Osteocyte (in vitro differentiated cells): Measurements from ENCODE around the gene TTC39B. TPM values are rescaled to one million over a fixed set of nuclear protein-coding genes. Genes with fewer than 3 reads are reported as not detected.

Experiments used
- DNase-seq: peaks from one replicate; pipeline ENCODE4 v3.0.0; 2021; ENCODE audit warnings: mixed read lengths; ENCODE audit not compliant: unreplicated experiment; ENCODE audit errors: extremely low spot score
- H3K27ac Mint-ChIP-seq: one replicate; pipeline ENCODE4 v1.8.0; 2021; ENCODE audit warnings: mild to moderate bottlenecking, mixed read lengths; ENCODE audit not compliant: unreplicated experiment
- H3K27me3 Mint-ChIP-seq: one replicate; pipeline ENCODE4 v1.8.0; 2021; ENCODE audit warnings: mixed read lengths; ENCODE audit not compliant: unreplicated experiment
- H3K36me3 Mint-ChIP-seq: one replicate; pipeline ENCODE4 v1.8.0; 2021; ENCODE audit warnings: mixed read lengths; ENCODE audit not compliant: unreplicated experiment
- H3K4me1 Mint-ChIP-seq: one replicate; pipeline ENCODE4 v1.8.0; 2021; ENCODE audit warnings: mixed read lengths; ENCODE audit not compliant: unreplicated experiment
- H3K4me3 Mint-ChIP-seq: one replicate; pipeline ENCODE4 v1.8.0; 2021; ENCODE audit warnings: mild to moderate bottlenecking, moderate library complexity, mixed read lengths; ENCODE audit not compliant: unreplicated experiment
- H3K9me3 Mint-ChIP-seq: one replicate; pipeline ENCODE4 v1.8.0; 2021; ENCODE audit warnings: mixed read lengths; ENCODE audit not compliant: unreplicated experiment
- total RNA-seq: library from RNA; stranded (reverse); gene quantifications from 2 replicates; pipeline ENCODE4 v1.2.1, GENCODE V29; 2021
- TF ChIP-seq, protein P1 (sequence below): fragments of 200-600 bp; sonication (generic); IDR thresholded peaks from 2 replicates; pipeline ENCODE4 v1.5.0; 2021; ENCODE audit warnings: antibody characterized with exemption, mild to moderate bottlenecking, moderate library complexity

Gene TTC39B
- total RNA-seq, 1 donor from 2014 or later = 25.5 TPM

DNA sequence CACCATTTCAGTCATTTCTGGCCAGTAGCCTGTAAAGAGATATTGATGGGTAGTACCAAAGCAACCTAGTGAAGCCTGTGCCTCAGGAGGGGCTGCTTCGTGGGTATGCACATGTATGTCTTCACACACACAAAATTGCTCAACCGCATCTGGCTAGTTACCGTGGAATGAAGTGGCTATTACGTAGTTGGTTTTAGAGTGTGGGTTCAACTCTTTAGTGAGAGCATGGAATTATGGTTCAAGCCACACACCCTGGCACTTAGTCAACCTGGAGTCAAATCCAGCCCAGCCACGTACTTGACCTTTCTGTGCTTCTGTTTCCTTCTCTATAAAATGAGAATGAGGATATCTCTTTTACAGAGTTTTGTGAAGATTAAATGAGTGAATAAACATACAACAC lies 174.9 kb downstream of the TTC39B start:
- Mint-ChIP-seq H3K27me3 (peaks cover 34% of the 10 kb centered on the region), H3K4me1 (peaks cover 7% of the 10 kb centered on the region), H3K4me3 (no peak overlapping the region), H3K9me3 (no peaks in the 10 kb centered on the region), H3K27ac (no peak overlapping the region), H3K36me3 (no peaks in the 10 kb centered on the region)
- TF ChIP-seq, protein P1, sequence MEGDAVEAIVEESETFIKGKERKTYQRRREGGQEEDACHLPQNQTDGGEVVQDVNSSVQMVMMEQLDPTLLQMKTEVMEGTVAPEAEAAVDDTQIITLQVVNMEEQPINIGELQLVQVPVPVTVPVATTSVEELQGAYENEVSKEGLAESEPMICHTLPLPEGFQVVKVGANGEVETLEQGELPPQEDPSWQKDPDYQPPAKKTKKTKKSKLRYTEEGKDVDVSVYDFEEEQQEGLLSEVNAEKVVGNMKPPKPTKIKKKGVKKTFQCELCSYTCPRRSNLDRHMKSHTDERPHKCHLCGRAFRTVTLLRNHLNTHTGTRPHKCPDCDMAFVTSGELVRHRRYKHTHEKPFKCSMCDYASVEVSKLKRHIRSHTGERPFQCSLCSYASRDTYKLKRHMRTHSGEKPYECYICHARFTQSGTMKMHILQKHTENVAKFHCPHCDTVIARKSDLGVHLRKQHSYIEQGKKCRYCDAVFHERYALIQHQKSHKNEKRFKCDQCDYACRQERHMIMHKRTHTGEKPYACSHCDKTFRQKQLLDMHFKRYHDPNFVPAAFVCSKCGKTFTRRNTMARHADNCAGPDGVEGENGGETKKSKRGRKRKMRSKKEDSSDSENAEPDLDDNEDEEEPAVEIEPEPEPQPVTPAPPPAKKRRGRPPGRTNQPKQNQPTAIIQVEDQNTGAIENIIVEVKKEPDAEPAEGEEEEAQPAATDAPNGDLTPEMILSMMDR = no peak
- no peak for DNase-seq

DNA sequence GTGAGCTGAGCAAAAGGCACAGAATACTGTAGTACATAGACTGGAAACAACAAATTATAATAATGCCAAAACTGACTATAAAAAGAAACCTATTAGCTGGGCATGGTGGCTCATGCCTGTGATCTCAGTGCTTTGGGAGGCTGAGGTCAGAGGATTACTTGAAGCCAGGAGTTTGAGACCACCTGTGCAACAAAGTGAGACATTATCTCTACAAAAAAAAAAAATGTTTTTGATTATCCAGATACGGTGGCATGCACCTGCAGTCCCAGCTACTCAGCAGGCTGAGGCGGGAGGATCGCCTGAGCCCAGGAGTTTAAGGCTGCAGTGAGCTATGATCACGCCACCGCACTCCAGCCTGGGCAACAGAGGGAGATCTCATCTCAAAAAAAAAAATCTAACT lies 175.9 kb downstream of the TTC39B start:
- Mint-ChIP-seq H3K27me3 (peaks cover 38% of the 10 kb centered on the region), H3K36me3 (no peaks in the 10 kb centered on the region), H3K9me3 (no peaks in the 10 kb centered on the region), H3K4me1 (peaks cover 7% of the 10 kb centered on the region), H3K27ac (no peak overlapping the region), H3K4me3 (no peak overlapping the region)
- no peak for DNase-seq
- TF ChIP-seq, protein P1 = no peak

DNA sequence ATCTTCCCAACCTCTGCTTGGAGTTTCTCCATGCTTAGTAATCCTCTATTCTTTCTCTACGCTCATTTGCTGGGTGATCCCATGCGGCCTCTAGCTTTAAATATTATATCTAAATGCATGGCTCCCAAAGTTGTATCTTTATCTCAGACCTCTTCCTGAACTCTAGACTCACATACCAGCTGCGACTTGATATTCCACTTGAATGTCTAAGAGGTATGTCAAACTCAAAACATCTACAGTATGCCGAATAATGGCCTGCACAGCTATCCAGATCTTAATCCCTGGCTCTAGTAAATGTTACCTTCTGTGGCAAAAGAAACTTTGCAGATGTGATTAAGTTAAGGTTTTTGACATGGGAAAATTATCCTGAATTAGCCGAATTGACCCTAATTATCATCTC lies 179.2 kb downstream of the TTC39B start:
- H3K27ac Mint-ChIP-seq = no peak overlapping the region
- no peaks in the 10 kb centered on the region for H3K4me1 Mint-ChIP-seq
- H3K4me3 Mint-ChIP-seq = no peak overlapping the region
- TF ChIP-seq, protein P1 = no peak
- H3K36me3 Mint-ChIP-seq = no peaks in the 10 kb centered on the region
- H3K27me3 Mint-ChIP-seq = peaks cover 24% of the 10 kb centered on the region
- no peak for DNase-seq
- H3K9me3 Mint-ChIP-seq = no peaks in the 10 kb centered on the region

DNA sequence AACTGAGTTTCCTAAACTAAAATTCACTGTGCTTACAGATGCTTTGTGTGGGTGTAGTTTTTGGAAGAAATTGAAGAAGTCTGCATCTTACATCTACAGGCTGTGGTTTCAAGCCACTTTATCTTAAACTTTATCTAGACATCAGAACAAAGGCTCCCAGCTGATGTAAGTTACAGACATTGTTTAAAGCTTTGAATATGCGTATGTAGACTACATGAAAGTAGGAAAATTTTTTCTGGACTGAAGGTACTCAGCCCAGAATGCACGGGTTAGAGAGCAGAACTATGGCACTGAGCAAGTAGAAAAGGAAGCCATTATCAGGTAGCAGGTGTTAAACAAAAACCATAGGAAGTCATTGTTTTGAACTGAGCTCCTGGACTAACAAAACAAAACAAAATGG lies 185.4 kb downstream of the TTC39B start:
- DNase-seq = no peak
- Mint-ChIP-seq H3K9me3 (no peaks in the 10 kb centered on the region), H3K4me3 (no peak overlapping the region), H3K4me1 (no peaks in the 10 kb centered on the region), H3K27me3 (peaks cover 36% of the 10 kb centered on the region), H3K27ac (no peak overlapping the region), H3K36me3 (no peaks in the 10 kb centered on the region)
- TF ChIP-seq, protein P1 = no peak

DNA sequence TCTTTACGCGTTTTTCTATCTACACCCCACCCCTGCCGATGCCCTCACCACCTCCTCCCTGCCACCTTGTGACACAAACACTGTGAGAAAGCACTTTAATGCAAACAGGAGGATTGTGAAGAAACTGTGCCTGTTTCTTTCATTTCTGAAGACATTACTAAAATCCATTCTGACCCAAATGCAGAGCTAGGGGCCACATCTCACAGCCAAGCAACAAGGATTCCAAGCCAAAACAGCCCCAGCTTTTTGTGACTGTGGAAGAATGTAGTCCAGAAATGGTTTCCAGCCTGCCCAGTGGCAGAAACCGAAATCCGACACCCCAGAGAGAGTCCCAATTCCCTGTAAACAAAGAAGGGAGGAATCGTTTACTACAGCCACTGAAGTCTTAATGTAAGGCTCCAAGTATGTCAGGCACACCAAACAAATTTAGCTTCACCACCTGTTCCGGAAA lies 190.9 kb downstream of the TTC39B start:
- Mint-ChIP-seq H3K27ac (no peak overlapping the region), H3K4me1 (peaks cover 5% of the 10 kb centered on the region), H3K9me3 (no peaks in the 10 kb centered on the region), H3K36me3 (no peaks in the 10 kb centered on the region), H3K4me3 (no peak overlapping the region), H3K27me3 (peaks cover 47% of the 10 kb centered on the region)
- no peak for DNase-seq
- TF ChIP-seq, protein P1 = no peak
